HepG2 (cell line): ENCODE data around the gene CYP4F22. TPM values are rescaled to one million over a fixed set of nuclear protein-coding genes. Genes with fewer than 3 reads are reported as not detected.

Experiments
- ATAC-seq: fragments of 200-7000 bp; cut with Tn5 transposase; 3 replicates; pipeline ENCODE4 v1.9.1; 2020; ENCODE audit warnings: mild to moderate bottlenecking, moderate library complexity
- BruUV-seq: library from RNA; stranded (reverse); fragments of 400-500 nt; replicated peaks from 2 replicates; lab custom pipeline; 2021; lab: Mats Ljungman, UMichigan
- CTCF ChIA-PET: fragments of 300-600 bp; formaldehyde crosslinking; extraction: SDS; loops from one replicate; lab custom pipeline; 2021; ENCODE audit warnings: low total read pairs, inconsistent platforms, low intra/inter-chr PET ratio; lab: Yijun Ruan, JAX
- POLR2A ChIA-PET: fragments of 350-600 bp; sonication (Branson Sonifier 250); formaldehyde crosslinking; loops from one replicate; lab custom pipeline; 2020; ENCODE audit warnings: antibody characterized with exemption, inconsistent platforms; lab: Yijun Ruan, JAX
- DNase-seq: peaks from one replicate; pipeline ENCODE4 v3.0.0-alpha.2; 2015; ENCODE audit warnings: low spot score
- FAIRE-seq: peaks from 3 replicates; lab custom pipeline; 2011; peaks lifted over from hg19 to GRCh38; lab: Jason Lieb, UNC
- H2AFZ ChIP-seq: one replicate; pipeline ENCODE4 v1.6.1; 2011; ENCODE audit warnings: low read length, inconsistent platforms
- H3K27ac ChIP-seq: fragments of 300-600 bp; 3 replicates; pipeline ENCODE4 v1.8.0; 2011; ENCODE audit warnings: mixed run types, mild to moderate bottlenecking, mixed read lengths, low read length, inconsistent platforms; ENCODE audit not compliant: insufficient read depth; ENCODE audit errors: extremely low read length
- H3K27me3 ChIP-seq, 2 experiments: fragments of 200-600 bp in 1 of 2; 2 replicates in 1 of 2; 3 replicates in 1 of 2; pipeline versions ENCODE4 v1.6.0 to v1.8.0; 2011; ENCODE audit warnings: low read length in 2 of 2, mild to moderate bottlenecking in 2 of 2, moderate library complexity in 2 of 2, inconsistent platforms in 1 of 2; ENCODE audit not compliant: insufficient read depth in 2 of 2, control insufficient read depth in 1 of 2
- H3K36me3 ChIP-seq, 2 experiments: fragments of 200-600 bp in 1 of 2; replicated peaks in 1 of 2; 2 replicates in 1 of 2; 3 replicates in 1 of 2; pipeline versions ENCODE4 v1.5.1 to v1.8.0; 2011; ENCODE audit warnings: low read length in 2 of 2, inconsistent platforms in 1 of 2; ENCODE audit not compliant: insufficient read depth in 2 of 2, control insufficient read depth in 1 of 2
- H3K4me1 ChIP-seq: 2 replicates; pipeline ENCODE4 v1.5.1; 2012; ENCODE audit warnings: low read length, inconsistent platforms; ENCODE audit not compliant: insufficient read depth
- H3K4me2 ChIP-seq: 2 replicates; pipeline ENCODE4 v1.6.0; 2011; ENCODE audit warnings: low read depth, low read length, inconsistent platforms
- H3K4me3 ChIP-seq, 3 experiments: fragments of 200-600 bp in 1 of 3; sonication (generic), shearing (Covaris generic) in 1 of 3; replicated peaks in 1 of 3; 2 replicates each; pipeline ENCODE4 v1.5.1; 2011 to 2016; ENCODE audit warnings: low read length in 3 of 3, inconsistent platforms in 2 of 3, low read depth in 2 of 3, mild to moderate bottlenecking in 2 of 3, control low read depth in 1 of 3, mixed read lengths in 1 of 3; ENCODE audit not compliant: insufficient read depth in 1 of 3
- H3K79me2 ChIP-seq: one replicate; pipeline ENCODE4 v1.6.1; 2011; ENCODE audit warnings: low read length, inconsistent platforms; ENCODE audit not compliant: insufficient read depth
- H3K9ac ChIP-seq: 2 replicates; pipeline ENCODE4 v1.6.0; 2011; ENCODE audit warnings: mild to moderate bottlenecking, low read depth, low read length, inconsistent platforms; ENCODE audit not compliant: insufficient read depth
- H3K9me3 ChIP-seq: 2 replicates; pipeline ENCODE4 v1.5.1; 2012; ENCODE audit warnings: mild to moderate bottlenecking, low read length
- H4K20me1 ChIP-seq: 2 replicates; pipeline ENCODE4 v1.6.0; 2011; ENCODE audit warnings: inconsistent platforms, mild to moderate bottlenecking, low read length, moderate library complexity; ENCODE audit not compliant: insufficient read depth
- ONECUT2 ChIP-seq: sonication (generic); formaldehyde crosslinking; IDR thresholded peaks from 2 replicates; pipeline ENCODE4 v1.4.0; 2020; ENCODE audit warnings: missing genetic modification reagents
- SP140L ChIP-seq: sonication (generic); formaldehyde crosslinking; IDR thresholded peaks from 2 replicates; pipeline ENCODE4 v1.4.0; 2020; ENCODE audit warnings: missing genetic modification reagents, borderline replicate concordance
- XRCC5 ChIP-seq: fragments of 200-400 bp; formaldehyde crosslinking; optimal IDR thresholded peaks from 2 replicates; pipeline ENCODE3; 2017; ENCODE audit warnings: mild to moderate bottlenecking, low read length
- ZMYM2 ChIP-seq: sonication (generic); formaldehyde crosslinking; IDR thresholded peaks from 2 replicates; pipeline ENCODE4 v1.8.0; 2022; ENCODE audit warnings: mild to moderate bottlenecking, missing genetic modification reagents
- ZMYM3 ChIP-seq: sonication (generic); formaldehyde crosslinking; IDR thresholded peaks from 2 replicates; pipeline ENCODE4 v1.5.1; 2020; ENCODE audit warnings: mild to moderate bottlenecking, missing genetic modification reagents
- ZMYM4 ChIP-seq: sonication (generic); formaldehyde crosslinking; IDR thresholded peaks from 2 replicates; pipeline ENCODE4 v1.8.1; 2023; ENCODE audit warnings: mild to moderate bottlenecking, missing genetic modification reagents
- ZNF629 ChIP-seq: sonication (generic); formaldehyde crosslinking; conservative IDR thresholded peaks from 2 replicates; pipeline ENCODE4 v1.5.0; 2020; ENCODE audit warnings: missing genetic modification reagents
- ZNF749 ChIP-seq: sonication (generic); formaldehyde crosslinking; IDR thresholded peaks from 2 replicates; pipeline ENCODE4 v1.8.0; 2022; ENCODE audit warnings: mild to moderate bottlenecking, missing genetic modification reagents, moderate library complexity, borderline replicate concordance
- WGBS: methylation state at CpG from one replicate; pipeline ENCODE4 v1.1.6; 2017; ENCODE audit warnings: low lambda C conversion rate; 5-methylcytosine and 5-hydroxymethylcytosine counted together
- in situ Hi-C: cut with HindIII; loops from 2 replicates; pipeline ENCODE4 v1.10.0; 2017; ENCODE audit warnings: low pct_unique_long_range_greater_than_20kb; ENCODE audit not compliant: extremely low pct_ligation_motif_present
- intact Hi-C: fragments of 100-400 bp; cut with micrococcal nuclease; formaldehyde crosslinking; loops from one replicate; pipeline ENCODE4 v1.10.0; 2022; ENCODE audit not compliant: unreplicated experiment
- polyA plus RNA-seq, 8 experiments: library from polyadenylated mRNA; depleted of rRNA in 3 of 8; stranded (reverse) in 7 of 8; unstranded in 1 of 8; fragments of >200 nt; fragmentation: Illumina TruSeq in 4 of 8; extraction: Trizol in 4 of 8; gene quantifications; 2 replicates each; pipeline versions ENCODE4 v1.2.1 to v1.2.3, GENCODE V29; 2011 to 2016; ENCODE audit warnings: low read depth in 4 of 8, missing spikeins in 1 of 8, mixed read lengths in 1 of 8; ENCODE audit not compliant: insufficient read depth in 1 of 8
- total RNA-seq, 5 experiments: library from RNA; depleted of rRNA; stranded (reverse); fragments of >200 nt; fragmentation: Illumina TruSeq; extraction: Trizol; gene quantifications; 2 replicates each; pipeline ENCODE4 v1.2.3, GENCODE V29; 2016; ENCODE audit warnings: low read depth in 1 of 5
- TF ChIP-seq, protein P1 (sequence below), 2 experiments: sonication (generic) in 1 of 2; formaldehyde crosslinking in 1 of 2; IDR thresholded peaks; 2 replicates each; pipeline versions ENCODE4 v1.4.0 to v1.6.1; 2016 to 2020; ENCODE audit warnings: borderline replicate concordance in 1 of 2, low read depth in 1 of 2, mild to moderate bottlenecking in 1 of 2, missing genetic modification reagents in 1 of 2
- TF ChIP-seq, protein P2 (sequence below): sonication (generic); formaldehyde crosslinking; IDR thresholded peaks from 2 replicates; pipeline ENCODE4 v1.4.0; 2020; ENCODE audit warnings: mild to moderate bottlenecking, missing genetic modification reagents

CYP4F22 gene
- total and polyA plus RNA-seq, 2 of the 13 experiments (the other 11 are each of a cell fraction or from before 2014, with no cell fraction given), result 0.05 TPM; not detected in 1

GRCh38 chr19:15557223-15557622 lies 48.9 kb downstream of the CYP4F22 start (continued):
- TF ChIP-seq, protein P1, sequence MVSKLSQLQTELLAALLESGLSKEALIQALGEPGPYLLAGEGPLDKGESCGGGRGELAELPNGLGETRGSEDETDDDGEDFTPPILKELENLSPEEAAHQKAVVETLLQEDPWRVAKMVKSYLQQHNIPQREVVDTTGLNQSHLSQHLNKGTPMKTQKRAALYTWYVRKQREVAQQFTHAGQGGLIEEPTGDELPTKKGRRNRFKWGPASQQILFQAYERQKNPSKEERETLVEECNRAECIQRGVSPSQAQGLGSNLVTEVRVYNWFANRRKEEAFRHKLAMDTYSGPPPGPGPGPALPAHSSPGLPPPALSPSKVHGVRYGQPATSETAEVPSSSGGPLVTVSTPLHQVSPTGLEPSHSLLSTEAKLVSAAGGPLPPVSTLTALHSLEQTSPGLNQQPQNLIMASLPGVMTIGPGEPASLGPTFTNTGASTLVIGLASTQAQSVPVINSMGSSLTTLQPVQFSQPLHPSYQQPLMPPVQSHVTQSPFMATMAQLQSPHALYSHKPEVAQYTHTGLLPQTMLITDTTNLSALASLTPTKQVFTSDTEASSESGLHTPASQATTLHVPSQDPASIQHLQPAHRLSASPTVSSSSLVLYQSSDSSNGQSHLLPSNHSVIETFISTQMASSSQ (IDR thresholded peaks at IDR 0.05; ENCODE audit: low read depth), result no peak
- TF ChIP-seq, protein P1 (CRISPR knock-in tag; IDR thresholded peaks at IDR 0.05; ENCODE audit: borderline replicate concordance), result no peak

GRCh38 chr19:15562145-15562544 lies 53.8 kb downstream of the CYP4F22 start:
- no peaks in the 10 kb centered on the region for H4K20me1 ChIP-seq
- WGBS, result 82% methylated on average over 4 of the region's 4 CpGs
- intact Hi-C loops (no loop called here), in situ Hi-C loops (loop anchor here (25.0 kb wide), 1 partner anchor 475 kb away; the partner anchor contains the start of gene OR1I1)
- ChIA-PET POLR2A (no interaction called here), CTCF (no interaction called here)
- no peak overlapping the region for H3K4me2 ChIP-seq
- no peak overlapping the region for H3K27ac ChIP-seq
- H3K36me3 ChIP-seq, result no peaks in the 10 kb centered on the region
- DNase-seq (no peak), FAIRE-seq (no peak), ATAC-seq (no peak)
- no peak overlapping the region for H2AFZ ChIP-seq
- no peaks in the 10 kb centered on the region for H3K9me3 ChIP-seq
- peaks cover 37% of the 10 kb centered on the region for H3K4me1 ChIP-seq
- no peaks in the 10 kb centered on the region for H3K79me2 ChIP-seq
- H3K27me3 ChIP-seq, result no peaks in the 10 kb centered on the region
- no peak overlapping the region for H3K9ac ChIP-seq
- H3K4me3 ChIP-seq, result no peak overlapping the region
- no TSS peak for BruUV-seq
- TF ChIP-seq ZNF629, result peak; percentile 93
- TF ChIP-seq ZNF749 (CRISPR knock-in tag), result no peak
- no peak for TF ChIP-seq SP140L (CRISPR knock-in tag)
- no peak for TF ChIP-seq XRCC5
- TF ChIP-seq ZMYM2 (CRISPR knock-in tag), result 0 out of 2 replicates have a peak, but pooled peaks have one; percentile 36
- 0 out of 2 replicates have a peak, but pooled peaks have one; percentile 22 for TF ChIP-seq ZMYM3 (CRISPR knock-in tag)
- TF ChIP-seq, protein P2, sequence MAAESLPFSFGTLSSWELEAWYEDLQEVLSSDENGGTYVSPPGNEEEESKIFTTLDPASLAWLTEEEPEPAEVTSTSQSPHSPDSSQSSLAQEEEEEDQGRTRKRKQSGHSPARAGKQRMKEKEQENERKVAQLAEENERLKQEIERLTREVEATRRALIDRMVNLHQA, result no peak
- no peak for TF ChIP-seq ONECUT2 (CRISPR knock-in tag)
- no peak for TF ChIP-seq ZMYM4 (CRISPR knock-in tag)
- TF ChIP-seq, all 625 proteins: peak for 3
